HL-60 (cell line): ENCODE results near the gene MAGEF1.

Experiments
- CTCF ChIP-seq: IDR thresholded peaks from one replicate; pipeline ENCODE4 v1.5.1; 2011; ENCODE audit warnings: low read length, control low read depth, inconsistent platforms; ENCODE audit not compliant: insufficient read depth
- GABPA ChIP-seq: IDR thresholded peaks from 2 replicates; pipeline ENCODE4 v1.6.1; 2012; ENCODE audit warnings: low read depth

GRCh38 chr3:184672335-184672734, 39.5 kb downstream of the MAGEF1 start:
- TF ChIP-seq GABPA (no peak), CTCF (no peak)
